AG04450 (cell line): ENCODE data around the gene MSRB2. TPM values are rescaled to one million over a fixed set of nuclear protein-coding genes. Genes with fewer than 3 reads are reported as not detected.

Experiments
- CTCF ChIA-PET: fragments of 300-600, 350-600 bp; formaldehyde crosslinking; extraction: SDS; loops from one replicate; lab custom pipeline; 2022; ENCODE audit warnings: antibody characterized with exemption, inconsistent platforms; lab: Charles Lee
- POLR2A ChIA-PET: fragments of 350-600 bp; formaldehyde crosslinking; extraction: SDS; loops from one replicate; lab custom pipeline; 2021; ENCODE audit warnings: antibody characterized with exemption, inconsistent platforms; lab: Yijun Ruan, JAX
- DNase-seq: peaks from one replicate; pipeline ENCODE4 v3.0.0-alpha.2; 2011; ENCODE audit warnings: low read depth, low spot score
- H3K27ac ChIP-seq: one replicate; pipeline ENCODE4 v1.5.1; 2012; ENCODE audit warnings: low read depth, low read length, control low read depth
- H3K27me3 ChIP-seq: one replicate; pipeline ENCODE4 v1.6.0; 2012; ENCODE audit warnings: low read length; ENCODE audit not compliant: control insufficient read depth, insufficient read depth
- H3K4me3 ChIP-seq: 2 replicates; pipeline ENCODE4 v1.5.1; 2011; ENCODE audit warnings: mild to moderate bottlenecking, low read depth, low read length, control low read depth
- H3K9me3 ChIP-seq: 2 replicates; pipeline ENCODE4 v1.5.1; 2012; ENCODE audit warnings: low read length; ENCODE audit not compliant: control insufficient read depth, insufficient read depth
- CTCF ChIP-seq: IDR thresholded peaks from 2 replicates; pipeline ENCODE4 v1.5.1; 2011; ENCODE audit warnings: low read depth, low read length, control low read depth, inconsistent platforms
- polyA plus RNA-seq: library from polyadenylated mRNA; depleted of rRNA; stranded (reverse); fragments of >200 nt; gene quantifications from 2 replicates; pipeline ENCODE4 v1.2.3, GENCODE V29; 2011

Gene MSRB2
- polyA plus RNA-seq, 1 experiment, result 63.0 TPM

DNA sequence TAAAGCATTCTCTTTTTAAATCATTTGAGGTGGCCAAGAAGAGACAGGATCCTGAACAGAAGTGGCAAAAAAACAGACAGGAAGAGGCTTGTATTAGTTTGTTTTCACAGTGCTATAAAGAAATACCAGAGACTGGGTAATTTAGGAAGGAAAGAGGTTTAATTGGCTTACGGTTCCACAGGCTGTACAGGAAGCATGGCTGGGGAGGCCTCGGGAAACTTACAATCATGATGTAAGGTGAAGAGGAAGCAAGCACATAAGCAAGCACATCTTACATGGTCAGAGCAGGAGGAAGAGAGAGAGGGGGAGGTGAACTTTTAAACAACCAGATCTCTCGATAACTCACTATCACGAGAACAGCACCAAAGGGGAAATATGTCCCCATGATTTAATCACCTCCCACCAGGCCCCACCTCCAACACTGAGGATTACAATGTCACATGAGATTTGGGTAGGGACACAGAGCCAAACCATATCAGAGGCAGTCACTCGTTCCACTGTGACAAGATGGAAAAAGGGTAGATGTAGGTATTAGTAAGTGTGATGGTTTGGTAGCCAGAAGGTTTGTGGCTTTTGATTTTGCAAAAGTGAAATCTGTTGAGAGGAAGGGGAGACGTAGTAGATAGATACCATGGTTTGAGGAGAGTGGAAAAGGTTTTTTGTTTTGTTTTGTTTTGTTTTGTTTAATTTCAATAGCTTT, 5.1 kb downstream of the MSRB2 start:
- ChIA-PET POLR2A (no interaction called here), CTCF (no interaction called here)
- H3K27me3 ChIP-seq, result no peaks in the 10 kb centered on the region
- TF ChIP-seq CTCF, result no peak
- H3K27ac ChIP-seq, result no peak overlapping the region
- H3K9me3 ChIP-seq, result no peaks in the 10 kb centered on the region
- H3K4me3 ChIP-seq, result no peak overlapping the region
- DNase-seq, result no peak

DNA sequence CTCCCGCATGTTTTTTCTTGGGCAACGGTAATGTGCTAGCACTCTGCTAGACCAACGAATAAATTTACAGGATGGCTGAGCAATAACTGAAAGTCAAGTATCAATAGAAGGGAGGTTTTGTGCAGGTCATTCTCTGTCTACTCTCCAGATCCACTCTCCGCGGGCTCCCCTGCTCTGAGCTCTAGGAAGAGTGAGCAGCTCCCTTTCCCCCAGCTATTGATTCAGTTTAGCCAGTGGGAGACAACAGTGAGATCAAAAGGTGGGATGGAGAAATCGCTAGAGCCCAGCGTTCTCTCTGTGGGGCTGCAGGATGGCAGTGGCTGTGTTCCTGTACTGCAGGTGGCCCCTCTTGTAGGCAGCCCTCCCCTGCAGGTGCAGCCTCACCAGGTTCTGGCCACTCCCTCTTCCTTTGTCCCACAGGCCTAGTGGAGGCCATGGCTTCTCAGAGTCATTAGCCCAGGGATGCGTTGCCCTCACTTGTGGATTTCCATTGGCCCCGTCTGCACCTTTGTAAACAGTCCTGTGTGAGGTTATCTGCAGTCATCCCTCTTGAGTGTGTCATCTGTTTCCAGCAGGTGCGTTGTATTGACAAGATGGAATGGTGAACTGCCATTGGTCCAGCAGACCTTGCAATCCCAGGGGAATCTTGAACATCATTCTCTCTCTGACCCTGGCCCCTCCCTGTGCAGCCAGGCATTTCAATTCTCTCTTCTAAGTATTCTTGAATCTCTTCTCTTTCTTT, 11.1 kb downstream of the MSRB2 start:
- no peak for DNase-seq
- POLR2A ChIA-PET, result no interaction called here
- CTCF ChIA-PET, result interaction anchor here (1.8 kb wide), 1 partner anchor 52 kb away, joined by 6 read pairs; no protein-coding TSS in a partner anchor

GRCh38 chr10:23110722-23111516, 15.5 kb downstream of the MSRB2 start:
- ChIA-PET POLR2A (no interaction called here), CTCF (interaction anchor here (0.7 to 0.9 kb wide), 2 partner anchors 47 to 1288 kb away, joined by 3 read pairs; no protein-coding TSS in a partner anchor)
- H3K9me3 ChIP-seq, result no peaks in the 10 kb centered on the region
- H3K27ac ChIP-seq, result no peak overlapping the region
- TF ChIP-seq CTCF, result no peak
- no peak for DNase-seq
- no peaks in the 10 kb centered on the region for H3K27me3 ChIP-seq
- H3K4me3 ChIP-seq, result no peak overlapping the region

More for the DNA sequence above, 11.1 kb downstream of the MSRB2 start:
- H3K4me3 ChIP-seq, result no peak overlapping the region
- H3K27me3 ChIP-seq, result no peaks in the 10 kb centered on the region
- H3K9me3 ChIP-seq, result no peaks in the 10 kb centered on the region
- H3K27ac ChIP-seq, result no peak overlapping the region
- no peak for TF ChIP-seq CTCF

DNA sequence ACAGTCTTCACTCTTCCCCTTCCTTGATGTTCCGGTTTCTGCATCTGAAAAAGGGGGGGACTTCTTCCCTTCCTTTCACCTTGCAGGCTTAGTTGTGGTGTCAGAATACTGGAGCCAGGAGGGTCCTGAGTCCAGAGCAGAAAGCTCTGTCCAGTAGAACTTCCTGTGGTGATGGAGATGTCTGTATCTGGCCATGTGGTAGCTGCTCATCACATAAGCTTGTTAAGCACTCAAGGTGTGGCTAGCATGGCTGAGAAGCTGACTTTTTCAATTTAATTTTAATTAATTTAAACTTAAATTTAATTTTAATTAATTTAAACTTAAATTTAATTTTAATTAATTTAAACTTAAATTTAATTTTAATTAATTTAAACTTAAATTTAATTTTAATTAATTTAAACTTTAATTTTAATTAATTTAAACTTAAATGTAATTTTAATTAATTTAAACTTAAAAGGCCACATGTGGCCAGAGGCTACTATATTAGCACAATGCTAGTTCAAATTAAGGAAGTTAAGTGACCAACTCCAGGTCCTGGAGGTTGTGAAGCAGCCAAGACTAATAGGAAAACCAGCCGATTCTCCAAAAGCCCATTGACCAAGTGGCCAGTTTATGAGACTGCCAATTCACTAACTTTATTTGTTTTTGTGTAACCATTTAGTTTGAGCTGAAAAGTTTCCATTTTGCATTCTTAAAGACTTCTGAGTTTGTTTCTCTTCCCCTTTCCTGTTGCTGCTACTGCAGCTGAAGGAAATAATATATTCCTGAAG, 16.3 kb downstream of the MSRB2 start:
- POLR2A ChIA-PET, result no interaction called here
- Histone ChIP-seq H3K9me3 (no peaks in the 10 kb centered on the region), H3K27ac (no peak overlapping the region), H3K4me3 (no peak overlapping the region), H3K27me3 (no peaks in the 10 kb centered on the region)
- no peak for TF ChIP-seq CTCF
- no peak for DNase-seq
- CTCF ChIA-PET, result no interaction called here
